Measurements from ENCODE around the gene POLD1. TPM values are rescaled to one million over a fixed set of nuclear protein-coding genes. Genes with fewer than 3 reads are reported as not detected.
A peak's percentile ranks its signal among the peaks of the same experiment; 100 is the strongest.

Gene POLD1
- total RNA-seq, 2 experiments from 2014 or later, result 119 to 233 TPM

GRCh38 chr19:50431343-50432220, 47.4 kb downstream of the POLD1 start:
- intact Hi-C loops (cut with micrococcal nuclease; ENCODE audit: unreplicated experiment), result loop anchor here (1.0 kb wide), 1 partner anchor 13 kb away; the partner anchor contains the start of gene SPIB
- H4K20me1 ChIP-seq (ENCODE audit: insufficient read depth, low read length), result no peaks in the 10 kb centered on the region
- H3K4me1 ChIP-seq (ENCODE audit: insufficient read depth, low read length, poor library complexity, severe bottlenecking), result peaks cover 87% of the 10 kb centered on the region
- DNase-seq (ENCODE audit: low spot score), result peak; percentile 87
- BruUV-seq (replicated peaks), result no TSS peak
- peaks cover 30% of the 10 kb centered on the region for H3K36me3 ChIP-seq (ENCODE audit: insufficient read depth, low read length)
- H3K4me2 ChIP-seq (ENCODE audit: low read length), result peak overlapping the region; percentile 96
- no peaks in the 10 kb centered on the region for H3K9me3 ChIP-seq (ENCODE audit: low read length)
- CTCF ChIA-PET (ENCODE audit: unreplicated experiment), result no interaction called here
- no peaks in the 10 kb centered on the region for H3K9me2 ChIP-seq (ENCODE audit: insufficient read depth, low read length)
- no peaks in the 10 kb centered on the region for H3K79me2 ChIP-seq (ENCODE audit: insufficient read depth, low read depth, low read length)
- H2AFZ ChIP-seq (ENCODE audit: low read length), result peak overlapping the region; percentile 27; the same call in 1 of the 2 replicates
- POLR2A ChIA-PET, result interaction anchor here (0.7 kb wide), 1 partner anchor 69 kb away, joined by 3 read pairs; no protein-coding TSS in a partner anchor
- H3K27ac ChIP-seq (ENCODE audit: low read depth, low read length, poor library complexity, severe bottlenecking), result peak overlapping the region; percentile 87
- TF ChIP-seq EZH2phosphoT487 (IDR thresholded peaks at IDR 0.05; ENCODE audit: borderline replicate concordance, low read depth, low read length) (no peak), CTCF (conservative IDR thresholded peaks at IDR 0.05; ENCODE audit: low read length) (no peak)
- peak overlapping the region; percentile 68 for H3K4me3 ChIP-seq (ENCODE audit: low read depth, low read length, poor library complexity, severe bottlenecking)

GRCh38 chr19:50432221-50433028, 48.3 kb downstream of the POLD1 start, which contains the start of gene MYBPC2:
TSS of gene MYBPC2 (plus strand) at chr19:50432892. CDS start at chr19:50432954, 62 bp downstream.
- no peaks in the 10 kb centered on the region for H4K20me1 ChIP-seq (ENCODE audit: insufficient read depth, low read length)
- DNase-seq (ENCODE audit: low spot score), result peak; percentile 71
- H3K36me3 ChIP-seq (ENCODE audit: insufficient read depth, low read length), result peaks cover 22% of the 10 kb centered on the region
- no TSS peak for BruUV-seq (replicated peaks)
- peak within 1 kb of the TSS; percentile 87 for H3K27ac ChIP-seq (ENCODE audit: low read depth, low read length, poor library complexity, severe bottlenecking)
- H3K4me2 ChIP-seq (ENCODE audit: low read length), result peak within 1 kb of the TSS; percentile 96
- ChIA-PET POLR2A (interaction anchor here (0.6 kb wide), 1 partner anchor 1762 kb away, joined by 4 read pairs; no protein-coding TSS in a partner anchor), CTCF (ENCODE audit: unreplicated experiment) (no interaction called here)
- intact Hi-C loops (cut with micrococcal nuclease; ENCODE audit: unreplicated experiment), result no loop called here
- peaks cover 91% of the 10 kb centered on the region for H3K4me1 ChIP-seq (ENCODE audit: insufficient read depth, low read length, poor library complexity, severe bottlenecking)
- peak within 1 kb of the TSS; percentile 68 for H3K4me3 ChIP-seq (ENCODE audit: low read depth, low read length, poor library complexity, severe bottlenecking)
- H2AFZ ChIP-seq (ENCODE audit: low read length), result peak within 1 kb of the TSS; percentile 45; the same call in 1 of the 2 replicates
- no peaks in the 10 kb centered on the region for H3K9me3 ChIP-seq (ENCODE audit: low read length)
- H3K79me2 ChIP-seq (ENCODE audit: insufficient read depth, low read depth, low read length), result no peaks in the 10 kb centered on the region
- no peaks in the 10 kb centered on the region for H3K9me2 ChIP-seq (ENCODE audit: insufficient read depth, low read length)
- no peak for TF ChIP-seq CTCF (conservative IDR thresholded peaks at IDR 0.05; ENCODE audit: low read length)

Measured in OCI-LY7 (cell line).